Activated B cell treated with CpG ODN at 0.5 μM for 24 hours (primary cell): Measurements from ENCODE around the gene CCDC97. TPM values are rescaled to one million over a fixed set of nuclear protein-coding genes. Genes with fewer than 3 reads are reported as not detected.

Source experiments
- ATAC-seq: fragments of 200-7000 bp; cut with Tn5 transposase; one replicate; pipeline ENCODE4 v1.10.0; 2021; ENCODE audit warnings: low read depth, mild to moderate bottlenecking, moderate library complexity
- CTCF ChIA-PET: fragments of 350-600 bp; sonication (Branson Sonifier 250); formaldehyde crosslinking; loops from one replicate; lab custom pipeline; 2021; ENCODE audit warnings: antibody characterized with exemption; lab: Charles Lee
- POLR2A ChIA-PET: fragments of 350-600 bp; sonication (Branson Sonifier 250); formaldehyde crosslinking; loops from one replicate; lab custom pipeline; 2021; ENCODE audit warnings: antibody characterized with exemption; lab: Charles Lee
- DNase-seq: peaks from one replicate; pipeline ENCODE4 v3.0.0; 2022
- H3K27ac Mint-ChIP-seq: one replicate; pipeline ENCODE4 v1.8.0; 2020; ENCODE audit warnings: mixed read lengths
- H3K27me3 Mint-ChIP-seq: one replicate; pipeline ENCODE4 v1.8.0; 2021; ENCODE audit warnings: mixed read lengths
- H3K36me3 Mint-ChIP-seq: one replicate; pipeline ENCODE4 v1.8.0; 2021; ENCODE audit warnings: low read depth, mixed read lengths
- H3K4me1 Mint-ChIP-seq: one replicate; pipeline ENCODE4 v1.8.0; 2021; ENCODE audit warnings: mixed read lengths
- H3K4me3 Mint-ChIP-seq: one replicate; pipeline ENCODE4 v1.8.0; 2020; ENCODE audit warnings: mild to moderate bottlenecking, mixed read lengths
- H3K9me3 Mint-ChIP-seq: one replicate; pipeline ENCODE4 v1.8.0; 2020; ENCODE audit warnings: mixed read lengths
- CTCF ChIP-seq: fragments of 200-600 bp; IDR thresholded peaks from one replicate; pipeline ENCODE4 v1.8.0; 2022; ENCODE audit warnings: antibody characterized with exemption, mild to moderate bottlenecking
- intact Hi-C: fragments of 100-400 bp; cut with micrococcal nuclease; formaldehyde crosslinking; loops from one replicate; pipeline ENCODE4 v1.15.1; 2024
- total RNA-seq: library from RNA; stranded (reverse); gene quantifications from 2 replicates; pipeline ENCODE4 v1.2.3, GENCODE V29; 2022

The CCDC97 gene
- total RNA-seq, 1 donor from 2014 or later, result 65.3 TPM

GRCh38 chr19:41372501-41372900, 62.5 kb downstream of the CCDC97 start:
- peaks cover 19% of the 10 kb centered on the region for H3K4me1 Mint-ChIP-seq
- no peaks in the 10 kb centered on the region for H3K36me3 Mint-ChIP-seq
- no peaks in the 10 kb centered on the region for H3K9me3 Mint-ChIP-seq
- H3K4me3 Mint-ChIP-seq, result no peak overlapping the region
- no peaks in the 10 kb centered on the region for H3K27me3 Mint-ChIP-seq
- ChIA-PET POLR2A (interaction anchor here (1.1 kb wide), 1 partner anchor 9 kb away, joined by 5 read pairs; the partner anchor contains the start of gene B9D2), CTCF (no interaction called here)
- H3K27ac Mint-ChIP-seq, result no peak overlapping the region
- ATAC-seq (no peak), DNase-seq (no peak)
- TF ChIP-seq CTCF, result no peak
- intact Hi-C loops, result no loop called here

GRCh38 chr19:41373993-41374392, 64.0 kb downstream of the CCDC97 start:
- Mint-ChIP-seq H3K27ac (no peak overlapping the region), H3K4me1 (peaks cover 23% of the 10 kb centered on the region), H3K9me3 (no peaks in the 10 kb centered on the region), H3K36me3 (no peaks in the 10 kb centered on the region), H3K27me3 (no peaks in the 10 kb centered on the region), H3K4me3 (no peak overlapping the region)
- no peak for TF ChIP-seq CTCF
- DNase-seq (no peak), ATAC-seq (no peak)
- ChIA-PET CTCF (no interaction called here), POLR2A (no interaction called here)
- intact Hi-C loops, result no loop called here

Other genes starting within 250 kb of the CCDC97 start
- gene CYP2A13, start 221.7 kb upstream of the CCDC97 start, total RNA-seq, result not detected in 2 replicates
- not detected in 2 replicates for gene CYP2F1, start 195.7 kb upstream of the CCDC97 start, total RNA-seq
- not detected in 2 replicates for gene CYP2S1, start 117.0 kb upstream of the CCDC97 start, total RNA-seq
- gene AXL, start 90.9 kb upstream of the CCDC97 start, total RNA-seq, result not detected in 2 replicates
- 235 and 244 TPM in 2 replicates for gene HNRNPUL1, start 45.8 kb upstream of the CCDC97 start, total RNA-seq
- gene TGFB1, start 43.8 kb downstream of the CCDC97 start, total RNA-seq, result 80.7 and 88.5 TPM in 2 replicates
- 11.7 and 14.2 TPM in 2 replicates for gene B9D2, start 54.0 kb downstream of the CCDC97 start, total RNA-seq
- 3.7 and 4.6 TPM in 2 replicates for gene TMEM91, start 66.4 kb downstream of the CCDC97 start, total RNA-seq
- gene EXOSC5, start 87.2 kb downstream of the CCDC97 start, total RNA-seq, result 30.1 and 31.6 TPM in 2 replicates
- 22.2 and 25.2 TPM in 2 replicates for gene BCKDHA, start 87.6 kb downstream of the CCDC97 start, total RNA-seq
- 0.10 and 0.24 TPM in 2 replicates for gene B3GNT8, start 117.2 kb downstream of the CCDC97 start, total RNA-seq
- gene DMAC2, start 129.7 kb downstream of the CCDC97 start, total RNA-seq, result 38.2 and 45.7 TPM in 2 replicates
- gene ERICH4, start 133.0 kb downstream of the CCDC97 start, total RNA-seq, result not detected in 2 replicates